GM23248 (cell line): ENCODE data around the gene FAM83E. TPM values are rescaled to one million over a fixed set of nuclear protein-coding genes. Genes with fewer than 3 reads are reported as not detected.

Experiments
- DNase-seq: peaks from one replicate; pipeline ENCODE4 v3.0.0-alpha.2; 2015
- H2AFZ ChIP-seq: fragments of 200-600 bp; sonication (generic); 2 replicates; pipeline ENCODE4 v1.6.1; 2016; ENCODE audit warnings: antibody characterized with exemption
- H3F3A ChIP-seq: fragments of 200-600 bp; sonication (generic); 2 replicates; pipeline ENCODE4 v1.6.1; 2016; ENCODE audit warnings: mild to moderate bottlenecking, antibody characterized with exemption, mixed run types; ENCODE audit not compliant: insufficient read depth
- H3K27ac ChIP-seq: fragments of 200-600 bp; sonication (generic); 2 replicates; pipeline ENCODE4 v1.5.1; 2016; ENCODE audit warnings: mild to moderate bottlenecking
- H3K27me3 ChIP-seq: fragments of 200-600 bp; sonication (generic); replicated peaks from 2 replicates; pipeline ENCODE4 v1.6.1; 2016; ENCODE audit warnings: mild to moderate bottlenecking; ENCODE audit not compliant: insufficient read depth
- H3K36me3 ChIP-seq: fragments of 200-600 bp; sonication (generic); 2 replicates; pipeline ENCODE4 v1.6.1; 2016; ENCODE audit warnings: low read depth, mild to moderate bottlenecking
- H3K4me1 ChIP-seq: fragments of 200-600 bp; sonication (generic); 2 replicates; pipeline ENCODE4 v1.6.1; 2016; ENCODE audit warnings: mild to moderate bottlenecking; ENCODE audit not compliant: insufficient read depth
- H3K4me2 ChIP-seq: fragments of 200-600 bp; sonication (generic); one replicate; pipeline ENCODE4 v1.6.1; 2016; ENCODE audit warnings: mild to moderate bottlenecking; ENCODE audit not compliant: unreplicated experiment
- H3K4me3 ChIP-seq: fragments of 200-600 bp; sonication (generic); 2 replicates; pipeline ENCODE4 v1.5.1; 2016; ENCODE audit warnings: mild to moderate bottlenecking
- H3K79me2 ChIP-seq: fragments of 200-600 bp; sonication (generic); 2 replicates; pipeline ENCODE4 v1.6.1; 2016; ENCODE audit warnings: mild to moderate bottlenecking; ENCODE audit not compliant: insufficient read depth
- H3K9ac ChIP-seq: fragments of 200-600 bp; sonication (generic); 2 replicates; pipeline ENCODE4 v1.6.1; 2016; ENCODE audit warnings: mild to moderate bottlenecking
- H3K9me2 ChIP-seq: fragments of 200-600 bp; sonication (generic); 2 replicates; pipeline ENCODE4 v1.6.1; 2016; ENCODE audit warnings: mixed run types, mild to moderate bottlenecking, moderate library complexity; ENCODE audit not compliant: insufficient read depth
- H3K9me3 ChIP-seq: fragments of 200-600 bp; sonication (generic); one replicate; pipeline ENCODE4 v1.6.1; 2017; ENCODE audit warnings: low read depth
- H4K20me1 ChIP-seq: fragments of 200-600 bp; sonication (generic); 2 replicates; pipeline ENCODE4 v1.6.0; 2016; ENCODE audit not compliant: insufficient read depth
- EZH2 ChIP-seq: fragments of 200-600 bp; sonication (generic); IDR thresholded peaks from 2 replicates; pipeline ENCODE4 v1.6.1; 2018; ENCODE audit warnings: antibody characterized with exemption, mild to moderate bottlenecking; ENCODE audit not compliant: insufficient read depth, poor library complexity, severe bottlenecking
- EZH2phosphoT487 ChIP-seq: fragments of 200-600 bp; sonication (generic); IDR thresholded peaks from 2 replicates; pipeline ENCODE4 v1.6.1; 2018; ENCODE audit warnings: antibody characterized with exemption, moderate library complexity, mild to moderate bottlenecking, low read depth; ENCODE audit not compliant: insufficient read depth
- WGBS, 2 experiments: methylation state at CpG; one replicate each; pipeline ENCODE4 v1.1.6; 2015 to 2017; ENCODE audit warnings: low lambda C conversion rate in 2 of 2, low coverage in 1 of 2; ENCODE audit errors: missing lambda C conversion rate in 2 of 2; 5-methylcytosine and 5-hydroxymethylcytosine counted together
- in situ Hi-C: fragments of 300-500 bp; cut with MboI; formaldehyde crosslinking; loops from 2 replicates; pipeline ENCODE4 v1.15.0; 2020
- polyA plus RNA-seq: library from polyadenylated mRNA; unstranded; fragments of >200 nt; fragmentation: Nextera tagmentation; extraction: Ambion mirVana; gene quantifications from 2 replicates; pipeline ENCODE4 v1.2.1, GENCODE V29; 2016
- total RNA-seq: library from RNA; depleted of rRNA; stranded (reverse); fragments of >200 nt; shearing (Covaris generic); gene quantifications from 2 replicates; pipeline ENCODE4 v1.2.3, GENCODE V29; 2014

FAM83E gene
- total and polyA plus RNA-seq, 2 experiments from 2014 or later, result not detected

GRCh38 chr19:48631225-48631624 lies 16.3 kb upstream of the FAM83E start:
- no peak overlapping the region for H3K9ac ChIP-seq
- in situ Hi-C loops, result no loop called here
- H3K9me3 ChIP-seq, result no peaks in the 10 kb centered on the region
- DNase-seq, result no peak
- H2AFZ ChIP-seq, result no peak overlapping the region
- no peaks in the 10 kb centered on the region for H3K27me3 ChIP-seq
- H3K27ac ChIP-seq, result no peak overlapping the region
- no peak overlapping the region for H3K4me2 ChIP-seq
- H3K36me3 ChIP-seq, result no peaks in the 10 kb centered on the region
- peaks cover 28% of the 10 kb centered on the region for H3K4me1 ChIP-seq
- TF ChIP-seq EZH2phosphoT487 (no peak), EZH2 (no peak)
- H3K9me2 ChIP-seq, result no peaks in the 10 kb centered on the region
- H3F3A ChIP-seq, result peaks cover 15% of the 10 kb centered on the region
- H3K79me2 ChIP-seq, result no peaks in the 10 kb centered on the region
- WGBS, 2 experiments, result 86 to 93% methylated on average over 3 of the region's 3 CpGs
- no peaks in the 10 kb centered on the region for H4K20me1 ChIP-seq
- no peak overlapping the region for H3K4me3 ChIP-seq

GRCh38 chr19:48630296-48631063 lies 15.6 kb upstream of the FAM83E start:
- H3F3A ChIP-seq, result peaks cover 12% of the 10 kb centered on the region
- H3K4me1 ChIP-seq, result peaks cover 28% of the 10 kb centered on the region
- H3K36me3 ChIP-seq, result no peaks in the 10 kb centered on the region
- H3K4me2 ChIP-seq, result peak overlapping the region; percentile 14
- H3K9ac ChIP-seq, result peak overlapping the region; percentile 20; the same call in 1 of the 2 replicates
- DNase-seq, result peak; percentile 63
- H3K9me3 ChIP-seq, result no peaks in the 10 kb centered on the region
- H3K79me2 ChIP-seq, result no peaks in the 10 kb centered on the region
- no peak overlapping the region for H2AFZ ChIP-seq
- no peaks in the 10 kb centered on the region for H4K20me1 ChIP-seq
- no peak overlapping the region for H3K4me3 ChIP-seq
- no peak for TF ChIP-seq EZH2
- no peak for TF ChIP-seq EZH2phosphoT487
- H3K27me3 ChIP-seq, result no peaks in the 10 kb centered on the region
- no peaks in the 10 kb centered on the region for H3K9me2 ChIP-seq
- in situ Hi-C loops, result no loop called here
- H3K27ac ChIP-seq, result no peak overlapping the region
- 32 to 34% methylated on average over 36 to 47 of the region's 47 CpGs for WGBS, 2 experiments

- no peak overlapping the region for H3K9ac ChIP-seq
- no peaks in the 10 kb centered on the region for H3K36me3 ChIP-seq
- no peaks in the 10 kb centered on the region for H3K9me2 ChIP-seq
- no peaks in the 10 kb centered on the region for H3K79me2 ChIP-seq
- peaks cover 7% of the 10 kb centered on the region for H3F3A ChIP-seq
- in situ Hi-C loops, result no loop called here
- H2AFZ ChIP-seq, result no peak overlapping the region
- TF ChIP-seq EZH2 (no peak), EZH2phosphoT487 (no peak)
- no peaks in the 10 kb centered on the region for H3K27me3 ChIP-seq
- H3K9me3 ChIP-seq, result no peaks in the 10 kb centered on the region
- H3K4me2 ChIP-seq, result peak overlapping the region; percentile 14
- WGBS, 2 experiments, result 45 to 48% methylated on average over 38 to 48 of the region's 48 CpGs
- peak; percentile 41 for DNase-seq
- H4K20me1 ChIP-seq, result no peaks in the 10 kb centered on the region
- no peak overlapping the region for H3K27ac ChIP-seq
- no peak overlapping the region for H3K4me3 ChIP-seq
- peaks cover 23% of the 10 kb centered on the region for H3K4me1 ChIP-seq
Observed at GRCh38 chr19:48629599-48630295, 14.9 kb upstream of the FAM83E start.

- 91 to 93% methylated on average over 22 of the region's 22 CpGs for WGBS, 2 experiments
- DNase-seq, result no peak
- TF ChIP-seq EZH2 (no peak), EZH2phosphoT487 (no peak)
- Histone ChIP-seq H3F3A (peaks cover 6% of the 10 kb centered on the region), H3K79me2 (no peaks in the 10 kb centered on the region), H3K4me1 (peaks cover 19% of the 10 kb centered on the region), H3K4me3 (no peak overlapping the region), H4K20me1 (no peaks in the 10 kb centered on the region), H3K9me2 (no peaks in the 10 kb centered on the region), H3K9me3 (no peaks in the 10 kb centered on the region), H3K36me3 (no peaks in the 10 kb centered on the region), H2AFZ (no peak overlapping the region), H3K27ac (no peak overlapping the region), H3K9ac (no peak overlapping the region), H3K4me2 (no peak overlapping the region), H3K27me3 (no peaks in the 10 kb centered on the region)
- in situ Hi-C loops, result no loop called here
Observed at GRCh38 chr19:48629297-48629598, 14.4 kb upstream of the FAM83E start.
